Effector CD4-positive, alpha-beta T cell (primary cell): ENCODE results near the gene PLAAT2.
"Not testable (repeated sequence)": the region's sequence is repeated elsewhere in the genome, so short reads cannot be mapped to it uniquely, and the experiment has no call there.

Experiments
- DNase-seq: peaks from one replicate; pipeline ENCODE4 v3.0.0-alpha.2; 2020
- total RNA-seq: gene quantifications from one replicate; lab custom pipeline; 2026; lab: John Stamatoyannopoulos, UW

PLAAT2 gene
- total RNA-seq: 0.75 reads per million

DNA sequence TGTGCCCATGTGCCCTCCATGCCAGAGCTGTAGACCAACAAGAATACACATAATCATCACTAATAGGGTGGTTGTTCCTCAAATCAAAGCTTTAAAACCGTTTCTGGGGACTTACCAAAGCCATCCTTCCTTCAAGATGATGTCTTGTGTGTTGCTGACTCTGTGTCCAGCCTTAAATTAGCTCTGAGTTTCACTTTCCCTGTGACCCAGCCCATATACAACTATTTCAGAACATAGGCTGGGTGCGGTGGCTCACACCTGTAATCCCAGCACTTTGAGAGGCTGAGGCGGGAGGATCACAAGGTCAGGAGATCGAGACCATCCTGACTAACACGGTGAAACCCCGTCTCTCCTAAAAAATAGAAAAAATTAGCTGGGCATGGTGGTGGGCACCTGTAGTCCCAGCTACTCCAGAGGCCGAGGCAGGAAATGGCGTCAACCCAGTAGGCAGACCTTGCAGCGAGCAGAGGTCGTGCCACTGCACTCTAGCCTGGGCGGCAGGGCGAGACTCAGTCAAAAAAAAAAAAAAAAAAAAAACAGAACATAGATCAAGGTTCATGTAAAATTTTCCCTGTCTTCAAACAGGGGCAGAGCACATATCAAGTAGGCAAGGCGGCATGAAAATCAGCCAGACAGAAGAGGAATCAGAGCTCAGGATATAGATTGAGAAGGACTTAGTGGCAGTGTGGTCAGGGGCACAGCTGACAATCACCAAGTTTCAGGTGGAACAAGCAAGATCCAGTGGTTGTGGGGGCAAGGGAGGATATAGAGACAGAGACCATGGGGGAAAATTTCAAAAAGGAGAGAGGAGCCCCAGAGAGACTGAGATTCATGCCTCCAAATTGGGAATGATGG, at the start of gene PLAAT2:
PLAAT2 (minus strand) TSS at position 179 of the 855 bp plus-strand sequence; CDS start at position 124, 55 bp downstream.
- no peak for DNase-seq

- DNase-seq: no peak
Observed at GRCh38 chr11:63612181-63612580, 49.0 kb upstream of the PLAAT2 start.

GRCh38 chr11:63611395-63611747, 48.2 kb upstream of the PLAAT2 start:
- no peak for DNase-seq

DNA sequence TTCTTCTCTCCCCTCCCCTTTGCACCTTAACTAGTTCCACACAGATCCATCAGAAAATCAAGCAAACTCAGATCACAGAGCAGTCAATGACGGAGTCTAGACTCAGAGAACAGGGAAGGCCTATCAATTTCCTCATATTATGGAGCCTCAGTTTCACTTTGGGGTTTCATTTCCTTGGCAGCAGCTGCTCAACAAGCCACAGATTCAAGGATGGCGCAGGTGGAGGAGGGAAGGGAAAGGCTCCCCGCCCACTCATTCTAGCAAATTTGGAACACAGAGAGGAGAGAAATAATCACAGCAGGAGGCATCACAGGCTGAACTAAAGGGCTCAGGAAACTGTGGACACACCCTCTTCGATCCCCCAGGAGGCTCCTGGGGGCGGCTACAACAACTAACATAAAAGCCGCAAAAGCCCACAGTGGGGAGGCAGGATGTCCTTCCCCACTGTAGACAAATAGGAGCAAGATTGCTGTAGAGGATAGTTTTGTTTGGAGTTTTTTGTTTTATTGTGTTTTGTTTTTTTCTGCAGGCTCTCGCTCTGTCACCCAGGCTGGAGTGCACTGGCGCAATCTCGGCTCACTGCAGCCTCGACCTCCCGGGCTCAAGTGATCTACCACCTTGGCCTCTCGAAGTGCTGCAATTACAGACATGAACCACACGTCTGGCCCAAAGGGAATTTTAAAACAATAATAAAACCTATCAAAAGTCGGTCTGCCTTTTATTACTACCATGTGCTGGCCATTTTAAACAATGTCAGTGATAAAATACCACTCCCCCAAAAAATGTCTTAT, 47.6 kb upstream of the PLAAT2 start:
- DNase-seq: no peak

DNA sequence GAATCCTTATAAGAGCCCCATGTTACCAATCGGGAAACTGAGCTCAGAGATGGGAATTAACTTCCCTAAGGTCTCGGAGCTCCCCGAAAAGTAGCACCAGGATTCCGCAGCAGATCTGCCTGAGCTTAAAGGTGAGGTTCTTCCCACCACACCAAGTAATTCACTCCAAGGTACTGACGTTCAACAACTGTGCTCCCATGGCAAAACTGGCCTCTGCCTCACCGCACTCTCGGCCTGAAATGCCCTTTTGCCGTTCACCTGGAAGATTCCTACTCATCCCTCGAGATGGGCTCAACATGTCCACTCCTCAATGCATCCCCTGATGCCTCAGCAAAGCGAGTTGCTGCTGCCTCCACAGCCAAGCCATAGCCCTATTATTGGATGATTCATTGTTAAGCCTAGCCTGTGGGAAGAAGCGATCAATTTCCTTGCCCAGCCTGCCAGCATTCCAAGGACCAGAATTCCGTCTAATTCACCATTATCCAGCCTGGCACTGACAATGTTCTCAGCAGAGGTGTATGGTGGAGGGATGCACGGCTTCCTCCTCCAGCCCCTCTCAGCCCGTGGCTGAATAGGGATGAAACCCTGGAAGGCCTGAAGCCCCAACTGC, 46.9 kb upstream of the PLAAT2 start:
- DNase-seq: no peak

- DNase-seq: no peak
Observed at GRCh38 chr11:63609536-63609935, 46.4 kb upstream of the PLAAT2 start.

- DNase-seq: no peak
Observed at GRCh38 chr11:63608353-63609345, 45.5 kb upstream of the PLAAT2 start.

GRCh38 chr11:63603180-63603518, 40.0 kb upstream of the PLAAT2 start:
- no peak for DNase-seq

- not testable (repeated sequence) for DNase-seq
Observed at GRCh38 chr11:63602290-63603179, 39.4 kb upstream of the PLAAT2 start.

DNA sequence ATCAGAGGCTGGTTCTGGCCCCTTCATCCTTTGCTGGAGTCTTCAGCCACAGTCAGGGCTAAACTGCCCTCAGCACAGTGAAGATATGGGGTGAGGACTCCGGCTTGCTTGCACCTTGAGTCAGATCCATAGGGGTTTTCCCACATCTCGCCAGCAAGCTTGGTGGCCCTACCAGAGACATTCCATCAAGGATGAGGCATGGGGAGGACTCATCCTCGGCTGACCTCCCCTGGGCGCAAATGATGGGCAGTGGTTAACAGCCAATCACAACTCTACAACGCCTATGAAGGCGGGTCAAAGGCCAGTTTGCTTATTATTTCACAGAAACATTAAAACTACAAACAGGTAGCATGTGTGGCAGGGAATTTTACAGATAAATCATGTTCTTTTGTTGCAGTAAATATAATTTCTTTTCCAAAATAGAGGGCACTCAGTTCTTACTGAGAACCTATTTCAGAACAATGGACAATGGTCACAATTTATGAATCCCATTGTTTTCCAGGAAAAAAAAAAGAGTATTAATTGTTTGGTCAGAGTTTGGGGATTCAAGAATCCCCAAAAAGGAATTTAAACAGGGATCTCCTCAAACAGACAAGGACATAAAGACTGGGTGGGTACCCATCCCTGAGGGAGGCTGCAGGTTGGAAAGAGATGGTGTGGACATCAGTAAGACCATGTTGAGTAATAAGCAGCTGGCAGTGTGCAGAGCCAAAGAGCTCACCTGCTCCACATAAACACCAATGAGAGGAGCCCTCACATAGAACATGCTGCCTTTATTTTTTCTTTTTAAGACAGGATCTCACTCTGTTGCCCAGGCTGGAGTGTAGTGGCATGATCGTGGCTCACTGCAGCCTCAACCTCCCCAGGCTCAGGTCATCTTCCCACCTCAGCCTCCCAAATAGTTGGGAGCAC, 36.3 kb upstream of the PLAAT2 start:
- no peak for DNase-seq

GRCh38 chr11:63598556-63598955, 35.4 kb upstream of the PLAAT2 start:
- DNase-seq: no peak

DNA sequence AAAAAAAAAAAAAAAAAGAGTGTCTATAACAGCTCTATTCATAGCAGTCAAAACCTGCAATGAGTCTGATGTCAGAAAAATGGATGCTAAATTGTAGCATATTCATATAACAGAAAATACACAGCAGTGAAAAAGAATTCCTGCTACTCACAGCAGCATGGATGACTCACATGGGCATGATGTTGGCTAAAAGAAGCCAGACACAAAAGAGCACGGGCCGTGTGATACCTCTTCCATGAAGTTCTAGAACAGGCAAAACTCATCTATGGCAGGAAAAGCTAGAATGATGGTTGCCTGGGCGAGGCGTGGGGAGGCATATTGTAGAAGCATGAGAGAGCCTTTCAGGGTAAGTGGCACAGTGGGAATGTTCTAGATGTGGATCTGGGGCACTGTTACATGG, 32.1 kb upstream of the PLAAT2 start:
- DNase-seq: no peak

- DNase-seq: no peak
Observed at GRCh38 chr11:63592975-63593395, 29.8 kb upstream of the PLAAT2 start.

GRCh38 chr11:63590024-63590788, 27.0 kb upstream of the PLAAT2 start:
- no peak for DNase-seq

DNA sequence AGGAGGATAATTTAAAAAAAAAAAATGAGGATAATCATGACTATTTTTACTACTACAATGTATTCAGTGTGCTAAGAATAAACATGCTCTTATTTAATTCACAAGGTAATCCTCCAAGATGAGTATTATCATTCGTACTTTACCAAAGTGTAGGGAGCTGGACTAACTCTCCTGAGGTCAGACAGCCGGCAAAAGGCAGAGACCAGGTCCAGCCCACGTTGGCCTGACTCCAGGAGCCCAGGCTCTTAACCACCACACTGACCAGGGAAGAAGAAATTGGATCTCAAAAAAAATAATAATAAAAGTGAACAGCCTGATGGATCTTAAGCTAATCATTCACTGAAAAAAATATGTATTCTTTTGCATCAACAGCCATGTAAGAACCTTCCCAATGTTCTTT, 25.8 kb upstream of the PLAAT2 start:
- no peak for DNase-seq

- DNase-seq: no peak
Observed at GRCh38 chr11:63586451-63587166, 23.4 kb upstream of the PLAAT2 start.

DNA sequence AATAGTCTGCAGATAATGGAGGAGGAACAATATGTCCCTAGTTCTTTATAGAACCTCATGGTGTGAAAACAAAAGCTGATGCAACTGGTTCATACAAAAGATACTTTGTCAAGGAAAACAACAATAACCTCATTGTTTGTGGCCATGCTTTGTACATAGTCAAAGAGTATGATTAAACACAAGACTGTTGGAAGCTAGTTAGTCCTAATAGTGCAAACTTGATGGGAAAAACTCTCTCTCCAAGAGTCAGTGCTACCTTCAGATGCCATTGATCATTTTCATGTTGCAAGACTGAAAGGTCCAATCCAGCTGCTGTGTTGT, 20.1 kb upstream of the PLAAT2 start:
- no peak for DNase-seq

- not testable (repeated sequence) for DNase-seq
Observed at GRCh38 chr11:63581224-63581623, 18.0 kb upstream of the PLAAT2 start.

DNA sequence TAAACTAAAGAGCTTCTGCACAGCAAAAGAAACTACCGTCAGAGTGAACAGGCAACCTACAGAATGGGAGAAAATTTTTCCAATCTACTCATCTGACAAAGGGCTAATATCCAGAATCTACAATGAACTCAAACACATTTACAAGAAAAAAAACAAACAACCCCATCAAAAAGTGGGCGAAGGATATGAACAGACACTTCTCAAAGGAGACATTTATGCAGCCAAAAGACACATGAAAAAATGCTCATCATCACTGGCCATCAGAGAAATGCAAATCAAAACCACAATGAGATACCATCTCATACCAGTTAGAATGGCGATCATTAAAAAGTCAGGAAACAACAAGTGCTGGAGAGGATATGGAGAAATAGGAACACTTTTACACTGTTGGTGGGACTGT, 15.7 kb upstream of the PLAAT2 start:
- DNase-seq: not testable (repeated sequence)
